ENCODE results near the gene SYP. TPM values are rescaled to one million over a fixed set of nuclear protein-coding genes. Genes with fewer than 3 reads are reported as not detected.

Gene SYP
- total and polyA plus RNA-seq, 8 donors, result 0.89 to 211 (median 3.9) TPM; not detected in 1

- Histone ChIP-seq H3K27me3 (no peaks in the 10 kb centered on the region), H3K27ac (peak within 1 kb of the TSS; percentile 76 to 87 (median 86)), H3K4me3 (peak within 1 kb of the TSS; percentile 48 to 58 (median 54)), H3K36me3 (peaks cover 4 to 21% (median 15%) of the 10 kb centered on the region in 4 donors), H3K9me3 (peaks cover 0 to 3% (median 1%) of the 10 kb centered on the region in 4 donors), H3K4me1 (peaks cover 9 to 34% (median 20%) of the 10 kb centered on the region in 4 donors)
- intact Hi-C loops (cut with DNase I; ENCODE audit: low total_unique reads), result no loop called here
- peak; percentile 86 to 89 for DNase-seq
- TF ChIP-seq CTCF (IDR thresholded peaks at IDR 0.05) (peak in 2 of 7 experiments; percentile 32 to 42), POLR2AphosphoS5 (IDR thresholded peaks at IDR 0.05) (peak in 2 of 3 donors; percentile 67 to 73), POLR2A (IDR thresholded peaks at IDR 0.05) (no peak), EP300 (IDR thresholded peaks at IDR 0.05) (no peak)
- WGBS, 5 donors, result 10 to 48% (median 24%) methylated on average over 15 to 62 of the region's 62 CpGs
Observed at GRCh38 chrX:49186125-49187027, 13.6 kb downstream of the SYP start, which contains the start of gene PRICKLE3. TSS of gene PRICKLE3 (minus strand) at chrX:49186373. CDS start at chrX:49186297, 76 bp downstream.

DNA sequence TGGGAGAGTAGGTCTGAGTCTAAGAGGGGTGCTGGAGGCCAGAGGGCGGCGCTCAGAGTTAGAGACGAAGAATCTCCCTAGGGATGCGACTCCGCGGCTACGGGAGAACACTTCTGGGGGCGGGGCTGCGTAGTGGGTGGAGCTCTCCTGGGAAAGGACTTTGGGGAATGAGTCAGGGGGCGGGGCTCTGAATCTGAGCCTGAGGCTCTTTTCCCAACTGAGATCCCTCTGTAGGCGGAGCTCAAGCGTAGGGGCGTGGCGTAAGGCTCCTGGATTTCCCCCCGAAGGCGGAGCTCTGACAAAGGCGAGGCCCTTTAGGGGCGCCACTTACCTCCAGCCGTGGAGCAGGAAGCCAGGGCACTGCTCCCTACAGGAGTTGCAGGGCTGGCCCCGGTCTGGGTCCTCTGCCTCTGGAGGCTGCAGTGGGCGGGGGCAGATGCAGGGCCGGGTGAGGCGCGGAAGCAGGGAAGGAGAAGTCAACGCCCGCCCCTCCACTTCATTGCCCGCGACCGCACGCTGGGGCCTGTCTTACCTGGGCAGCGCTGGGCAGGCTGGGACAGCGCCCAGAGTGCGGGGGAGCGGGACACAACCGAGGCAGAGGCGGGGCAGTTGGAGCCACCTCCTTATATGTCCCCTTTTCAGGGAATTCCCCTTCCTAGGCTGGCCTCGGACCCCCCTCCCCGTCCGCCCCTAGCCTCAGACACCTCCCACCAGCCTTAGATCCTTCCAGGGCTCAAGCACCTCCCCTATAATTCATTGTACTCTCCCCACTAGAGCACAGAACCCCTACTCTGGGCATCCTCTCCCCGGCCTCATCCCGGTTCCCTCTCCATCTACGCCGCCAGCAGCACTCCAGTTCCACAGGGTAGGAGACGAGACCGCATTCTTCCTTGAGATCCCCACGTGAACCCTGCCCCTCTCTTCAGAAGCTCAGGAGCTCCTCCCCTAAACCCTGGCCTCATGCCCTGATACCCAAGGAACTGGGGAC, 15.4 kb downstream of the SYP start:
- peak overlapping the region; percentile 68 to 86 (median 82) for H3K27ac ChIP-seq
- peaks cover 4 to 32% (median 22%) of the 10 kb centered on the region in 4 donors for H3K36me3 ChIP-seq
- TF ChIP-seq CTCF (IDR thresholded peaks at IDR 0.05) (no peak), POLR2A (IDR thresholded peaks at IDR 0.05) (peak in 2 of 4 donors; percentile 17 to 27), POLR2AphosphoS5 (IDR thresholded peaks at IDR 0.05) (peak in 2 of 3 donors; percentile 66 to 72), EP300 (IDR thresholded peaks at IDR 0.05) (no peak)
- peak overlapping the region; percentile 48 to 58 (median 54) for H3K4me3 ChIP-seq
- peak; percentile 93 to 96 for DNase-seq
- intact Hi-C loops (cut with DNase I; ENCODE audit: low total_unique reads), result no loop called here
- H3K9me3 ChIP-seq, result no peaks in the 10 kb centered on the region
- 6 to 44% (median 23%) methylated on average over 24 to 46 of the region's 46 CpGs for WGBS, 5 donors
- H3K27me3 ChIP-seq, result no peaks in the 10 kb centered on the region
- peaks cover 9 to 28% (median 16%) of the 10 kb centered on the region in 4 donors for H3K4me1 ChIP-seq

- Histone ChIP-seq H3K4me1 (peaks cover 9 to 26% (median 16%) of the 10 kb centered on the region in 4 donors), H3K4me3 (peak overlapping the region in 3 of 4 donors; percentile 48 to 58 (median 57)), H3K27me3 (no peaks in the 10 kb centered on the region), H3K27ac (peak overlapping the region in 3 of 5 donors; percentile 82 to 86 (median 86)), H3K36me3 (peaks cover 4 to 40% (median 30%) of the 10 kb centered on the region in 4 donors), H3K9me3 (peaks cover 0 to 5% (median 0%) of the 10 kb centered on the region in 4 donors)
- WGBS, 5 donors, result 76 to 89% (median 84%) methylated on average over 6 to 18 of the region's 18 CpGs
- DNase-seq, result peak in 1 of 2 donors; percentile 36
- intact Hi-C loops (cut with DNase I; ENCODE audit: low total_unique reads), result no loop called here
- no peak for TF ChIP-seq EP300 (IDR thresholded peaks at IDR 0.05)
- no peak for TF ChIP-seq CTCF (IDR thresholded peaks at IDR 0.05)
- no peak for TF ChIP-seq POLR2A (IDR thresholded peaks at IDR 0.05)
- no peak for TF ChIP-seq POLR2AphosphoS5 (IDR thresholded peaks at IDR 0.05)
Observed at GRCh38 chrX:49183701-49184281, 16.2 kb downstream of the SYP start.
